SK-N-SH (cell line): Measurements from ENCODE around the gene CNST.
A peak's percentile ranks its signal among the peaks of the same experiment; 100 is the strongest.

Source experiments
- CTCF ChIP-seq: fragments of 200-600 bp; sonication (generic); IDR thresholded peaks from 2 replicates; pipeline ENCODE4 v1.6.1; 2017; ENCODE audit warnings: antibody characterized with exemption, mild to moderate bottlenecking, moderate library complexity
- EP300 ChIP-seq, 2 experiments: IDR thresholded peaks; 2 replicates each; pipeline versions ENCODE4 v1.4.0 to v1.6.1; 2012; ENCODE audit warnings: borderline replicate concordance in 1 of 2, low read depth in 1 of 2, low read length in 1 of 2
- JUND ChIP-seq: IDR thresholded peaks from 2 replicates; pipeline ENCODE4 v1.4.0; 2012
- TAF1 ChIP-seq: IDR thresholded peaks from 2 replicates; pipeline ENCODE4 v1.6.1; 2012; ENCODE audit warnings: low read depth, mild to moderate bottlenecking, low read length, moderate library complexity, borderline replicate concordance

GRCh38 chr1:246532519-246532918 is 33.7 kb upstream of the CNST start:
- TF ChIP-seq CTCF (peak; percentile 16; the same call in 1 of the 2 replicates), TAF1 (no peak), EP300 (IDR thresholded peaks at IDR 0.05; ENCODE audit: borderline replicate concordance in 1 of 2, low read depth in 1 of 2, low read length in 1 of 2) (no peak), JUND (no peak)
